HepG2 (cell line): ENCODE data around the gene LDLRAD4. TPM values are rescaled to one million over a fixed set of nuclear protein-coding genes. Genes with fewer than 3 reads are reported as not detected.

Experiments used
- ATAC-seq: fragments of 200-7000 bp; cut with Tn5 transposase; 3 replicates; pipeline ENCODE4 v1.9.1; 2020; ENCODE audit warnings: mild to moderate bottlenecking, moderate library complexity
- BruUV-seq: library from RNA; stranded (reverse); fragments of 400-500 nt; replicated peaks from 2 replicates; lab custom pipeline; 2021; lab: Mats Ljungman, UMichigan
- CTCF ChIA-PET: fragments of 300-600 bp; formaldehyde crosslinking; extraction: SDS; loops from one replicate; lab custom pipeline; 2021; ENCODE audit warnings: low total read pairs, inconsistent platforms, low intra/inter-chr PET ratio; lab: Yijun Ruan, JAX
- POLR2A ChIA-PET: fragments of 350-600 bp; sonication (Branson Sonifier 250); formaldehyde crosslinking; loops from one replicate; lab custom pipeline; 2020; ENCODE audit warnings: antibody characterized with exemption, inconsistent platforms; lab: Yijun Ruan, JAX
- DNase-seq: peaks from one replicate; pipeline ENCODE4 v3.0.0-alpha.2; 2015; ENCODE audit warnings: low spot score
- FAIRE-seq: peaks from 3 replicates; lab custom pipeline; 2011; peaks lifted over from hg19 to GRCh38; lab: Jason Lieb, UNC
- H2AFZ ChIP-seq: one replicate; pipeline ENCODE4 v1.6.1; 2011; ENCODE audit warnings: low read length, inconsistent platforms
- H3K27ac ChIP-seq: fragments of 300-600 bp; 3 replicates; pipeline ENCODE4 v1.8.0; 2011; ENCODE audit warnings: mixed run types, mild to moderate bottlenecking, mixed read lengths, low read length, inconsistent platforms; ENCODE audit not compliant: insufficient read depth; ENCODE audit errors: extremely low read length
- H3K27me3 ChIP-seq, 2 experiments: fragments of 200-600 bp in 1 of 2; 2 replicates in 1 of 2; 3 replicates in 1 of 2; pipeline versions ENCODE4 v1.6.0 to v1.8.0; 2011; ENCODE audit warnings: low read length in 2 of 2, mild to moderate bottlenecking in 2 of 2, moderate library complexity in 2 of 2, inconsistent platforms in 1 of 2; ENCODE audit not compliant: insufficient read depth in 2 of 2, control insufficient read depth in 1 of 2
- H3K36me3 ChIP-seq, 2 experiments: fragments of 200-600 bp in 1 of 2; replicated peaks in 1 of 2; 2 replicates in 1 of 2; 3 replicates in 1 of 2; pipeline versions ENCODE4 v1.5.1 to v1.8.0; 2011; ENCODE audit warnings: low read length in 2 of 2, inconsistent platforms in 1 of 2; ENCODE audit not compliant: insufficient read depth in 2 of 2, control insufficient read depth in 1 of 2
- H3K4me1 ChIP-seq: 2 replicates; pipeline ENCODE4 v1.5.1; 2012; ENCODE audit warnings: low read length, inconsistent platforms; ENCODE audit not compliant: insufficient read depth
- H3K4me2 ChIP-seq: 2 replicates; pipeline ENCODE4 v1.6.0; 2011; ENCODE audit warnings: low read depth, low read length, inconsistent platforms
- H3K4me3 ChIP-seq, 3 experiments: fragments of 200-600 bp in 1 of 3; sonication (generic), shearing (Covaris generic) in 1 of 3; replicated peaks in 1 of 3; 2 replicates each; pipeline ENCODE4 v1.5.1; 2011 to 2016; ENCODE audit warnings: low read length in 3 of 3, inconsistent platforms in 2 of 3, low read depth in 2 of 3, mild to moderate bottlenecking in 2 of 3, control low read depth in 1 of 3, mixed read lengths in 1 of 3; ENCODE audit not compliant: insufficient read depth in 1 of 3
- H3K79me2 ChIP-seq: one replicate; pipeline ENCODE4 v1.6.1; 2011; ENCODE audit warnings: low read length, inconsistent platforms; ENCODE audit not compliant: insufficient read depth
- H3K9ac ChIP-seq: 2 replicates; pipeline ENCODE4 v1.6.0; 2011; ENCODE audit warnings: mild to moderate bottlenecking, low read depth, low read length, inconsistent platforms; ENCODE audit not compliant: insufficient read depth
- H3K9me3 ChIP-seq: 2 replicates; pipeline ENCODE4 v1.5.1; 2012; ENCODE audit warnings: mild to moderate bottlenecking, low read length
- H4K20me1 ChIP-seq: 2 replicates; pipeline ENCODE4 v1.6.0; 2011; ENCODE audit warnings: inconsistent platforms, mild to moderate bottlenecking, low read length, moderate library complexity; ENCODE audit not compliant: insufficient read depth
- ATAD3A ChIP-seq: sonication (generic); formaldehyde crosslinking; IDR thresholded peaks from 2 replicates; pipeline ENCODE4 v1.4.0; 2020; ENCODE audit warnings: missing genetic modification reagents
- HNF4A ChIP-seq: sonication (generic); formaldehyde crosslinking; IDR thresholded peaks from 2 replicates; pipeline ENCODE4 v1.4.0; 2020; ENCODE audit warnings: missing genetic modification reagents
- MAF1 ChIP-seq: sonication (generic); formaldehyde crosslinking; IDR thresholded peaks from 2 replicates; pipeline ENCODE4 v1.5.0; 2020; ENCODE audit warnings: missing genetic modification reagents, borderline replicate concordance
- MAX ChIP-seq: IDR thresholded peaks from 2 replicates; pipeline ENCODE4 v1.6.1; 2012; ENCODE audit warnings: inconsistent platforms
- ZBTB33 ChIP-seq: sonication (generic); formaldehyde crosslinking; IDR thresholded peaks from 2 replicates; pipeline ENCODE4 v1.4.0; 2020; ENCODE audit warnings: missing genetic modification reagents
- ZBTB46 ChIP-seq: sonication (generic); formaldehyde crosslinking; IDR thresholded peaks from 2 replicates; pipeline ENCODE4 v1.4.0; 2020; ENCODE audit warnings: mild to moderate bottlenecking, missing genetic modification reagents, borderline replicate concordance
- ZFP37 ChIP-seq: sonication (generic); formaldehyde crosslinking; IDR thresholded peaks from 2 replicates; pipeline ENCODE4 v1.4.0; 2020; ENCODE audit warnings: missing genetic modification reagents, borderline replicate concordance
- ZFP41 ChIP-seq: sonication (generic); formaldehyde crosslinking; IDR thresholded peaks from 2 replicates; pipeline ENCODE4 v1.4.0; 2020; ENCODE audit warnings: mild to moderate bottlenecking, missing genetic modification reagents, borderline replicate concordance
- ZNF382 ChIP-seq: sonication (generic); formaldehyde crosslinking; IDR thresholded peaks from 2 replicates; pipeline ENCODE4 v1.5.0; 2020; ENCODE audit warnings: missing genetic modification reagents, mild to moderate bottlenecking, borderline replicate concordance
- ZNF816 ChIP-seq: sonication (generic); formaldehyde crosslinking; IDR thresholded peaks from 2 replicates; pipeline ENCODE4 v1.8.0; 2022; ENCODE audit warnings: missing genetic modification reagents, mild to moderate bottlenecking, borderline replicate concordance
- ZSCAN29 ChIP-seq: sonication (generic); formaldehyde crosslinking; conservative IDR thresholded peaks from 2 replicates; pipeline ENCODE4 v1.4.0; 2020; ENCODE audit warnings: mild to moderate bottlenecking, missing genetic modification reagents
- WGBS: methylation state at CpG from one replicate; pipeline ENCODE4 v1.1.6; 2017; ENCODE audit warnings: low lambda C conversion rate; 5-methylcytosine and 5-hydroxymethylcytosine counted together
- in situ Hi-C: cut with HindIII; loops from 2 replicates; pipeline ENCODE4 v1.10.0; 2017; ENCODE audit warnings: low pct_unique_long_range_greater_than_20kb; ENCODE audit not compliant: extremely low pct_ligation_motif_present
- intact Hi-C: fragments of 100-400 bp; cut with micrococcal nuclease; formaldehyde crosslinking; loops from one replicate; pipeline ENCODE4 v1.10.0; 2022; ENCODE audit not compliant: unreplicated experiment
- polyA plus RNA-seq, 8 experiments: library from polyadenylated mRNA; depleted of rRNA in 3 of 8; stranded (reverse) in 7 of 8; unstranded in 1 of 8; fragments of >200 nt; fragmentation: Illumina TruSeq in 4 of 8; extraction: Trizol in 4 of 8; gene quantifications; 2 replicates each; pipeline versions ENCODE4 v1.2.1 to v1.2.3, GENCODE V29; 2011 to 2016; ENCODE audit warnings: low read depth in 4 of 8, missing spikeins in 1 of 8, mixed read lengths in 1 of 8; ENCODE audit not compliant: insufficient read depth in 1 of 8
- total RNA-seq, 5 experiments: library from RNA; depleted of rRNA; stranded (reverse); fragments of >200 nt; fragmentation: Illumina TruSeq; extraction: Trizol; gene quantifications; 2 replicates each; pipeline ENCODE4 v1.2.3, GENCODE V29; 2016; ENCODE audit warnings: low read depth in 1 of 5
- TF ChIP-seq, protein P1 (sequence below): sonication (generic); formaldehyde crosslinking; IDR thresholded peaks from 2 replicates; pipeline ENCODE4 v1.8.0; 2022; ENCODE audit warnings: mild to moderate bottlenecking, missing genetic modification reagents, moderate library complexity
- TF ChIP-seq, protein P2 (sequence below): sonication (generic); formaldehyde crosslinking; IDR thresholded peaks from 2 replicates; pipeline ENCODE4 v1.5.1; 2020; ENCODE audit warnings: mild to moderate bottlenecking, missing genetic modification reagents, moderate library complexity

The LDLRAD4 gene
- total and polyA plus RNA-seq, 2 of the 13 experiments (the other 11 are each of a cell fraction or from before 2014, with no cell fraction given): 13.6 to 20.9 TPM

DNA sequence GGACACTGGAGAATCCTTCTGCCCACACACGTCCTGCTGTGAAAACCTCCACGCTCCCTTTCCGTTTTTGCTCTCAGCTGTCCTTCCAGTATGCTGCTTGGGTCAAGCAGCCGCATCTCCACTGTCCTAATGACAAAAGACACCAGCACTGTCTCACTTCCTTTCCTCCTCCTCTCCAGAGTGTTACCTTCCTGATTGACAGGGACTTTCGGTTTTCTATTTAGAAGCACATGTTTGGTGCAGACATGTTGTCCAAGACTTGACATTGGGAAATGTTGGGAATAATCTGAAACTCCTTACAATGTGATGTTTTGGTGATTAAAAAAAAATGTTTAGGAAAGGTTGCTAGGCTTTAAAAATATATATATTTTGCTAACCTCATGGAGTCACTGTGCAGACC, 281.2 kb downstream of the LDLRAD4 start (continued):
- TF ChIP-seq, protein P1, sequence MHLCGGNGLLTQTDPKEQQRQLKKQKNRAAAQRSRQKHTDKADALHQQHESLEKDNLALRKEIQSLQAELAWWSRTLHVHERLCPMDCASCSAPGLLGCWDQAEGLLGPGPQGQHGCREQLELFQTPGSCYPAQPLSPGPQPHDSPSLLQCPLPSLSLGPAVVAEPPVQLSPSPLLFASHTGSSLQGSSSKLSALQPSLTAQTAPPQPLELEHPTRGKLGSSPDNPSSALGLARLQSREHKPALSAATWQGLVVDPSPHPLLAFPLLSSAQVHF (CRISPR knock-in tag): no peak
- TF ChIP-seq ZNF382 (CRISPR knock-in tag): no peak
- TF ChIP-seq ZBTB46 (CRISPR knock-in tag): no peak
- TF ChIP-seq ATAD3A (CRISPR knock-in tag): no peak

DNA sequence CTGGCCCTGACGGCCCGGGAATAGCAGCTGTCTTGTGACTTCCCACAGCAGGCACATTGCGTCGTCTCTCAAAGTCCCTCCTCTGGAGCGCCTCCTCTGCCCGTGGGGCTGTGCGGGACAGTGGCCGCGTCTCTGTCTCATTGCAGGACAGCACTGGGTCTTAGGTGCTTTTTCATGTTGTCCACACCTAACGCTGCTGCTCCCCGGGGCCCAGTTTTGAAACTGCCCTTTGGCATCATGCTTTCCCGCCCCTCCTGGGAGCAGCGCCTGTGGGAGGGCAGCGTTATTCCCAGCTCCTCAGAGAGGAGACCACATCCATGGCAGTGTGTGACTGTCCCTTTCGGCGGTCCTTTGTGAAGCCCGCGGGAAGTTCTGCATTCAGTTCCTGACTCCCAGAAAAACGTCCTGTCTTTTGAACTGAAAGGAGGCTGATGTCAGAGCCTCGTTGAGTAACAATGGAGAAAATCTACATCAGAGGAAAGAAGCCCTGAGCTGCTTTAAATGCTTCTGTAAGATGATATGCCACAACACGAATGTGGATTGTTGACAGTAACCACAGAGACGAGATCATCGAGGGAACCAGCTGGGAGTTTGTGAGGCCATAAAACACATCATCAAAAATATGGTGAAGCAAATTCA, 281.8 kb downstream of the LDLRAD4 start:
- H3K36me3 ChIP-seq: peaks cover 0 to 4% of the 10 kb centered on the region in 2 experiments; a peak in 1 of 5 replicates
- no peaks in the 10 kb centered on the region for H3K27me3 ChIP-seq
- H3K4me1 ChIP-seq: peaks cover 11% of the 10 kb centered on the region
- intact Hi-C loops (no loop called here), in situ Hi-C loops (no loop called here)
- DNase-seq: peak; percentile 8
- BruUV-seq: no TSS peak
- no peak overlapping the region for H2AFZ ChIP-seq
- FAIRE-seq: no peak
- H3K79me2 ChIP-seq: no peaks in the 10 kb centered on the region
- no peak overlapping the region for H3K27ac ChIP-seq
- peak overlapping the region; percentile 13; the same call in 1 of the 2 replicates for H3K4me2 ChIP-seq
- no peak overlapping the region; a peak in 1 of 6 replicates for H3K4me3 ChIP-seq
- no peaks in the 10 kb centered on the region for H4K20me1 ChIP-seq
- H3K9ac ChIP-seq: 0 out of 2 replicates have a peak overlapping the region, but pooled peaks have one; percentile 3
- CTCF ChIA-PET: no interaction called here
- WGBS: 61% methylated on average over 15 of the region's 23 CpGs
- ATAC-seq: peak; percentile 85
- H3K9me3 ChIP-seq: peaks cover 9% of the 10 kb centered on the region; the same call in 1 of the 2 replicates
- POLR2A ChIA-PET: no interaction called here
- TF ChIP-seq ZFP41 (CRISPR knock-in tag): no peak
- TF ChIP-seq MAX: no peak
- TF ChIP-seq HNF4A: peak; percentile 33; the same call in 1 of the 2 replicates
- TF ChIP-seq ZBTB33 (CRISPR knock-in tag): peak; percentile 58; the same call in 1 of the 2 replicates
- TF ChIP-seq MAF1 (CRISPR knock-in tag): no peak
- TF ChIP-seq ZFP37 (CRISPR knock-in tag): no peak
- no peak for TF ChIP-seq ZNF816 (CRISPR knock-in tag)
- TF ChIP-seq, protein P2, sequence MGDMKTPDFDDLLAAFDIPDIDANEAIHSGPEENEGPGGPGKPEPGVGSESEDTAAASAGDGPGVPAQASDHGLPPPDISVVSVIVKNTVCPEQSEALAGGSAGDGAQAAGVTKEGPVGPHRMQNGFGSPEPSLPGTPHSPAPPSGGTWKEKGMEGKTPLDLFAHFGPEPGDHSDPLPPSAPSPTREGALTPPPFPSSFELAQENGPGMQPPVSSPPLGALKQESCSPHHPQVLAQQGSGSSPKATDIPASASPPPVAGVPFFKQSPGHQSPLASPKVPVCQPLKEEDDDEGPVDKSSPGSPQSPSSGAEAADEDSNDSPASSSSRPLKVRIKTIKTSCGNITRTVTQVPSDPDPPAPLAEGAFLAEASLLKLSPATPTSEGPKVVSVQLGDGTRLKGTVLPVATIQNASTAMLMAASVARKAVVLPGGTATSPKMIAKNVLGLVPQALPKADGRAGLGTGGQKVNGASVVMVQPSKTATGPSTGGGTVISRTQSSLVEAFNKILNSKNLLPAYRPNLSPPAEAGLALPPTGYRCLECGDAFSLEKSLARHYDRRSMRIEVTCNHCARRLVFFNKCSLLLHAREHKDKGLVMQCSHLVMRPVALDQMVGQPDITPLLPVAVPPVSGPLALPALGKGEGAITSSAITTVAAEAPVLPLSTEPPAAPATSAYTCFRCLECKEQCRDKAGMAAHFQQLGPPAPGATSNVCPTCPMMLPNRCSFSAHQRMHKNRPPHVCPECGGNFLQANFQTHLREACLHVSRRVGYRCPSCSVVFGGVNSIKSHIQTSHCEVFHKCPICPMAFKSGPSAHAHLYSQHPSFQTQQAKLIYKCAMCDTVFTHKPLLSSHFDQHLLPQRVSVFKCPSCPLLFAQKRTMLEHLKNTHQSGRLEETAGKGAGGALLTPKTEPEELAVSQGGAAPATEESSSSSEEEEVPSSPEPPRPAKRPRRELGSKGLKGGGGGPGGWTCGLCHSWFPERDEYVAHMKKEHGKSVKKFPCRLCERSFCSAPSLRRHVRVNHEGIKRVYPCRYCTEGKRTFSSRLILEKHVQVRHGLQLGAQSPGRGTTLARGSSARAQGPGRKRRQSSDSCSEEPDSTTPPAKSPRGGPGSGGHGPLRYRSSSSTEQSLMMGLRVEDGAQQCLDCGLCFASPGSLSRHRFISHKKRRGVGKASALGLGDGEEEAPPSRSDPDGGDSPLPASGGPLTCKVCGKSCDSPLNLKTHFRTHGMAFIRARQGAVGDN (CRISPR knock-in tag): peak; percentile 39; the same call in 1 of the 2 replicates
- no peak for TF ChIP-seq ZSCAN29 (CRISPR knock-in tag)
